Activated CD4-positive, alpha-beta T cell treated with anti-CD3 and anti-CD28 coated beads, Interleukin-2, amount 50 U/mL, for 24 hours (primary cell): ENCODE data around the gene DPYD.

Source experiments
- DNase-seq, 2 donors: peaks; one replicate each; pipeline ENCODE4 v3.0.0-alpha.2; 2020; ENCODE audit warnings: low read depth in 1 of 2, low spot score in 1 of 2

The DPYD gene

DNA sequence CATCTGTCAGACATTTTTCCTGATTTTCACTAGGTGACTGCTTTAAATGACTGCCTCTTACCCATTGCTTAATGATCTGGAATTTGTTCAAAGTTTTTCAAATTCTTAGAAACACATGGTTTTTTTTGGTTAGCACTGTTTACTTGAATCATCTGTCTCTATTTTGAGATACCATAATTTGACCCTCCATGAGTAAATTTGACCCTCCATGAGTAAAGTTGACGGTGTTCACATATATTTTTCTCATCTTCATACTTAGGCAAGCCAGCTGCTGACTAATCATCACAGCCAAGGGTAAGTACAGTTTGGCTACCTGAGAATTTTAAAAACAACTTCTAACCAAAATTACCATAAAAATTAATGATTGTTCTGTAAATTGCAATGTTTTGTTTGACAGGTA is 612.7 kb downstream of the DPYD start:
- no peak for DNase-seq

DNA sequence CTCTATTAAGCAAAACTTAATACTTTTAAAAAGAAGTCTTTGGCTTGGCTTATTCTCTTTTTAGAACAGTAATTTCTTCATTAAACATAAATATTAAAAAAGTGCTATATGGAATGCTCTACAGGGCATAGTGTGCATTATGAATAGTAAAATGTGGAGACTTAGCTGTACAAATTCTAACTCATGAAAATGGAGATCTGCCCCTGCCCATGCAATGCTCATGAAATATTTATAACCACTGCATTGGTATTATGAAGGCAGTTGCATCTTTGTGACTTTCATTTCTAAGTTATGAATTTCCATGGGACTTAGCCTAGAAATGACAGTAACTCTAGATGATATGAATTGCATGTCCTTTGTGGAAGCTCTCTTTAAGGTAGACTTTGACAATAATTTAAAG is 613.3 kb downstream of the DPYD start:
- no peak for DNase-seq

DNA sequence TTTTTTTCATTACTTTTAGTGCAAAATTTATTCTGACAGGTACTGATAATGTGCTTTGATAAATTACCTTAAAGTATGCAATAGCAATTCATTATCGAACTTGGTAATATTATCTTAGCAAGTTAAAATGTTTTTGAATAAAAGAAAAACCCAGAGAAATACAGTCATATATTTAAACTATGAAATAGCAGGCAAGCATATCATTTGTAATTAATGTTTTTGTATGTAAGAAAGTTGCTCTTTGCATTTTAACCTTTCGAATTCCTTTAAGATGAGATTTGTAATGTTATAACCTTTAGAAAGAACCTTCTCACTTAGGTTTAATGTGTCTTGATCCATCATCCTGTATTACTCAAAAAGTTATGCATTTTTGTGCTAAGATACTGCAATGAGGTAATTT is 613.7 kb downstream of the DPYD start:
- DNase-seq = no peak

DNA sequence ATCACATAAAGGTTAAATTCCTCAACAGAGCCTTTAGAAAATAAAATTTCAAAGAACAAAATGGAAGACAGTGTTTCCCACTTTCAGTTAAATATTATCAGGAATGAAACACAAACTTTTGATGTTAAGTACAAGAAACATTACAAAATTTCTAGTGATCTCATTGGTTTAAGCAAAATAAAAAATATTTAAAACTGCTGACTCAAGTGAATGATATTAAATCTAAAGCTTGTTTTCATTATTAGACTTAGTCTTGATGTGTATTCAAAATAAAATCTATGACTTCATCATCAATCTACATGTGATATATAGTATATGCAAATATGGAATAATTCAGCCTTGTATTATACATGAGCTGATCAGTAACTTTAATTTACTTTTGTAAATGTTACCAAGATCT is 614.3 kb downstream of the DPYD start:
- no peak for DNase-seq

DNA sequence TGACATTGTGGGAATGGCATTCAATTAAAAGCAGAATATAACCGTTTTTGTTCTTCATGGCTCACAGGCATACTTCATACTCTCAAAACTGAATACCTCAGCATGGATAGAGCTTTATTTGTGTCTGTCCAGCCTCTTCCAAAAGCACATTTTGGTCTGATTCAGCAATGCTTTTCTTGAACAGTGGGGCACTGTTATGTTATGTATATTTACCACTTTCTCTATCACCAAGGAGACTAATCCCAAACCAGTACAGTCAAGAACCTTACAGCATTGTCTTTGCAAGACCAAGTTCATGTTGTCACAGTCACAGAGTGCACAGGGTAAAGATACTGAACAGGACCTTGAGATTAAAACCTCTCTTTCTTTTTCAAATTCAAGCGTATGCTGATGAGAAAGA is 616.5 kb downstream of the DPYD start:
- DNase-seq = no peak

DNA sequence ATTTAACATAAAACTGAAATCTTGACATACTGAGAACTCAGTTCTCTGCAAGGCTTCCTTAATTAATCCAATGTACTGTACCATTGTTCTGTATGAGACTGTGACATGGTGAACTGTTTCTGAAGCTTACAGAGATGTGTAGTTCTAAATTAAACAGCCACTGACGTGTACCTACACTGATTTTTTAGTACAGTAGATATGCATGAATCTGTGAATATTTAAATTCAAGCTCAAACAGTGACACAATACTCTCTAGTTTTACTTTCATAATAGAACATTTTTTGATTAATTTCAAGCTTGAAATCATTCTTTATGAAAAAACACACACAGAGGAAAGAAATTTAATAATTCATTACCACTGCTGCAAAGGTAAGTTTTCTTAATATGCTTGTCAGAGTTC is 621.9 kb downstream of the DPYD start:
- DNase-seq = no peak

DNA sequence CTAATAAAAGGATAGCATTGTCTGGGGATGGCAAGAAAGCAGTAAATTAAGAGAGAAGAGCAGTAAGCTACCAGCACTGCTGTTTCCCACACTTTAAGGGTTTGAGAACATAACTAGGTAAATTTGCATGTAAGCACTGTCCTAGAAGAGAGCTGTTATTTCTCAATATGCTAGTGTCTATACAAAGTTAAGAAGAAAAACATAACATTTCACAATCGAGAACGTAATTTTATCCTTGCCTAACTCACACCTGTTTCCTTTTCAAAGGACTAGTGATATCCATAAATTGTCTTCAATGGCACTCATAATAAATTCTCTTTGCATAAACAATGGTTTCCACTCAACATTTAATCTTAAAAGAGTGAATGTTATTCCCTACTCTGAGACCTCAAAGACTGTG is 623.2 kb downstream of the DPYD start:
- DNase-seq = no peak

DNA sequence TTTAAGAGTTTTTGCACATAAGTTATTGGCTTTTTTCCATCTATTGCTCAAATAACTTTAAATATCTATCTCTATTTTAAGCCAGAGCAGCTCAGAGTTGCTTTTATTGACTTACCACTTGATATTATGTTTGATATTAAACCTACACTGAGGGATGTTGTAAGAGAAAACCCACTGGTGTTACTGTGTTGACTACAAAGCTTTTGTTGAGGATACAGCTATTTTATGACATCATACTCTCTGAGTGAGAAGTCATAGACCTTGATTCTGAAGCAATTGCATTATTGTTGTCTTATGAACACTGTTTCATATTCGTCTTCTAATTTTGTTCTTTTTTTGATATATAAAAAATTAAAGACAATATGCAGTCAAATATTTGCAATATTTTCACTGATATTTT is 638.9 kb downstream of the DPYD start:
- DNase-seq = no peak

DNA sequence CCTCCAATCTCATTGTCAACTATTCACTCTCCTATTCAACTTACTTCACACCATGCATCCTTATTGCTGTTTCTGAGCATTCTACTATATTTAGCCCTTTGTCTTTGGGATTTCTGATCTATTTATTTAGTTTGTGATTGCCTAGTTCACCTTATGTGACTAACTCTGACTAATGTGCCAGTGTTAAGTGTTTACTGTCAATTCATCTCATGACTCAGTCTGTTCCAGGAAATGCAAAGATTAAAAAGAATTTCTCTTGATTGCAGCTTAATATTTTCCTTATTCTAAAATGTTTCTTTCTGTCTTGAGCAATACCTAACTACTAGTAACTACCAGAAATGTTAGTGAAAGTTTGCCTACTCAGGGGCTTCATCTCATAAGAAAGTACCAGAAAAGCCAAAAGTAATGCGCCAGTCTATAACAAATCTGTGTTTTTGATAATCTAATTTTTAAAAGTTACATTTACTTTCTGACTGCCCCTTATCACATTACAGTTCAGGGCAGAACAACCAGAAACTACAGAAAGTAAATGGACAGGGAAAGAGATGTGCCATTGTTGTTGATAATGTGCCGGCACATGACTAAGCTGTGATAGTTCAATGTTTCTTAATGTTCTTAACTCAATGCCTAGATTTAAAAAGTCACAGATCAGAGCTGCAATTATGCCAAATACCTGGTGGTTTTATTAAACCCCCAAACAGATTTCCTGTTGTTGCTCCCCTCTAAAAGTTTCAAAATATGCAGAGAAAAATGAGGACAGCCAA is 642.8 kb downstream of the DPYD start:
- DNase-seq = no peak

DNA sequence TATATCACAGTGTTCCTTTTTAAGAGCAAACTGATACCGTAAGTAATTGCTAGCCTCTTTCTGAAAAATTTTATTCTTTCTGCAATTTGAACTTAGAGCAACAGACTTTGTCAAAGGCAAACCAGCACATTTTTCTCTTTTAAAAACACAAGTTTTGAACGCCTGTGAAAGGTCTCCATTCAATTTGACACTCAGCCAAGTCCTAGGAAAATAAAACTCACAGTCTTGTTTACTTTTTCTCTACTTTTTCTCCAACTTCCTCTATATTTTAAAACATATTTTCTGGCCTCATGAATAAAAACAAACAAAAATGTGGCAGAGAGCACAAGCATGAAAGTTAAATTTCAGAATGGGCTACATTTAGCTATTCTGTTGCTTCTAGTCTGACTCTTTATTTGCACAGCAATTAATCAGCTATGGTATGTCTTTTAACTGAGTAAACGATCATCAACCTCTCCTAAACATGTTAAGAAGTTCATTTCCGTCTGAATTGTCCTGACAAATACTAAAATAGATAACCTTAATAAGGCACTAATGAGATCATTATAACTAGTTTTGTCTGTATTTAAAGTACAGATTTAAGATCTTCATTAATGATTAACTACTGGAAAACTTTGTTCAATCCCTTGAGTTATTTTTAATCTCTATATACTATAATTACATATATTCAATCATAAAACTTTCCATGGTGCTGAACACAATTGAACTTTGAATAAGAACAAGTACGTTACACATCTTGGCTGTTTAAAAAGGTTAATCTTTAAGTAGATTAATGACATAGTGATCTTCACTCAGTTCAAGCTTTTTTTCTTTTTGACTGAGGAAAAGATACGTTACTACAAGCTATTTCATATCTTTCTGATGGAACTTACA is 648.7 kb downstream of the DPYD start:
- no peak for DNase-seq

DNA sequence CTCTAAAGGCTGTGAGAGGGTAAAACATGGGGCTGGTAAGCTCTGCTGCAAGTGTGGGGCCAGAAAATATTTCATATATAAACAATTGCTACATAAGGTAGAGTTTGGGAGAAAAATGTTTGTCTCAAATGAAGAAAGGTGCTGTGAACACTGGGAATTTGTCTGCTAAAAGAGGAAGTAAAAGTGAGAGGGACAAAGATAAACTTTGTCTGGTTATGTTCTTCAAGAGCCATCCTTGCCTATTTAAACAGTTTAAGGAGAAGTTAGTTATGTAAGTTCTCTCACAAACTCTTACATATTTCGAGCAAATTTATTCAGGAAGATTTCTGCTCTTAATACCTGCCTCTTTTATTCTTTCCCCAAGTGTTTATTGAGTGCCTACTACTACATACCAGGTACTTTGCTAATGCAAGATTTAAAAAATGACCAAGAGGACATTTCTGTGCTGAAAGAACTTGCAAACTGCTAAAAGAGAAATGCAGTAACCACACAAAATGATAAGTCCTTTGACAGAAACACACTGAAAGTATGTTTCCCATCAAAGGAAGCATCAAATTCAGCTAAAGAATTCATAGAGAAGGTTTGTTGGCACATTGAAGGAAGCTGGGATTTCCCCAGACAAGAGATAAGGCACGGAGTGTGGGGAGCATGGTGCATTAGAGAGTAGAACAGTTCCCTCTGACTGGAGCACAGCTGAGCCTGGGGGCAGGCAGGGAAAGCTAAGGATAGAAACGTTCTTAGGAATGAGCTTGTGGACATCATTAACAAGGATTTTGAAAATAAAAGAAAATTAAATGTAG is 650.1 kb downstream of the DPYD start:
- DNase-seq = no peak

DNA sequence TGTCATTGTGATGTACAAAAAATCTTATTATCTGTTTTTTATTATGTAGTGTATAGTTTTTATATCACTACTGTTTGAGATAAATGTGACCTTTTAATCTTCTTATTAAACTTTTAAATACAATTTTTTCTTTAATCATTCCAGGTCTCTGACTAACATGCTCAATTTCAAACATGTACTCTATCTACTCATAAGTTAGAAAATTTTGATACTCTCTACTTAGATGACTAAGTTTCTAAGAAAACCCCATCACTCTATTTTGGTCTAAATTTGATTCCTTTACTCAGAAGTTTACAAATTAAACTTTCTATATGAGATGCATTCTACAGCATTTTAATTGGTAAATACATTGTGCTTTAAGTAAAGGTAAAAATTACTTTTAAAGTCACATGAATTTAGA is 655.2 kb downstream of the DPYD start:
- DNase-seq = no peak

DNA sequence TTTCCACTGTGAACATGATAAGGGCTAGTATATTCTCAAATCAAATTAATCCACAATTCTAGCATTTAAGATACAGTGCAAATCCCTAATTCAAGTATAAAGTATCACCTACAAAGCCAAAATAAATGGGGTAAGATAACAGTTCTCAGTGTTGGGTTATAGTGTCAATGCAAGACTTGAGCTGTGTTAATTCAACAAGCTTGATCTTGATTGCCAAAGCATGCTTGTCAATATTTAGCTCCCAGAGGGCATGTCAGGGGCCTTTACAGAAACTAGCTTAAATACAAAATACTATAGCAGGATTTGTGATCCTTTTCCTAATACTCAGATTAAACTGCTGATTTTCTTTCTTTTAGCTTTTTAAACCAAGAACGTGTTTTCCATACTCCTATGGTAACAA is 658.0 kb downstream of the DPYD start:
- DNase-seq = no peak

DNA sequence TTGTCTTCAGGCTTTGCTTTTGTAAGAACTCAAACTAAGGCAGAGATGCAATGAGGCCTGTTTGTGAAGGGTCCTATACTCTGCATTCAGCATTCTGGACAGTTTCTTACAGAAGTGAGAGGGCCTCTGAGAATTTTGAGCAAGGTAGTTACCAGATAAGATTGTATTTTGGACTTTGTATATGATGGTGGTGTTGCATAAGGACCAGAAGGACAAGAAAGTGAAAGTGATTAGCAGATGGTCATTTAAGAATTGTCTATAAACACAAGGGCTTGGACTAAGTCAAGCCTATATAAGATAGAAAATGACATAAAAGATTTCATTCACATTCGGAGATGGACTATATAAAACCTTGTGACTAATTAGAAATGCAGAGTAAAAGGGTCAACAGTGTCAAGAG is 662.2 kb downstream of the DPYD start:
- DNase-seq = no peak

DNA sequence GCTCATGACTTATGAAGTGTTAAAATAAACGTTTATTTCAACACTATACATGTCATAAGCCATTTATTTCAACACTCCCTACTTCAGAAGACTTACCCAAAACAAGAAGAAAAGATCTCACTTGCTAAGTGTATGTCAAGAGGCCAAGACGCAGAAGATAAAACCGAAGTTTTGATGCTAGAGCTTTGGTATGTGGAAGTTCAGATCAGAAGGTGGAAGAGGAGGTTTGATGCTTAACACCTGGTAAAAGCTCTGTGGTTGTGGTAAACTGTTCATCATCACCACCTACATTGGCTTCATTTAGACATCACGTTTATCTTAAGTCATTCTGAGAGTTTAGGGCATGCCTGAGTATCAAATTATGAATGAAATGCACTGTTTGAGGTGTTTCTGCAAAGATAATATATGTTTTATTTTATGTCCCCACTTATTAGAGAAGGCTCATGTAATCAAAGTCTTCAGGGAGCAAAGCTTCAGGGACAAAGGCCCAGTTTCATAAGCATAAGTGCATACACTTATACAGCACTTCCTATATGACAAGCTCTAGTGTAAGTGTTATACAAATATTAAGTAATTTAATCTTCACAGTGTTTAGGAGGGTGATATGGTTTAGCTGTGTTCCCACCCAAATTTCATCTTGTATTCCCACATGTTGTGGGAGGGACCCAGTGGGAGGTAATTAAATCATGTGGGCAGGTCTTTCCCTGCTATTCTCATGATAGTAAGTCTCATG is 665.9 kb downstream of the DPYD start:
- no peak for DNase-seq

DNA sequence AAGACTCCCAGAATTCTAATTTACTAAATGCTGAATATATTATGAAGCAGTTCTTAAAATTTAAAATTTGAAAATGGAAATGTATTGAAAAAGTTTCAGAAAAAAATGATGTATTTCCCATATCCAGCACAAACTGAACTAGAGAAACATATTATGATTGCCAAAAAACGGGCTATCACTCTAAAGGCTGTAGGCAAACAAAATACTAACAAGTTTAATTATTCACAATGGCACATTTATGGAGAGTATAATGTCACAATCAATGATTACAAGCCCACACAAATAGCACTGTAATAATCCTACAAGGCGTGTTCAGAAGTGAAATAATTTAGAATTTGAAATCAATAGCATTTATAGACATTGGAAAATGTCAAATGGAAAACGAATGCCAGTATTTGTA is 667.9 kb downstream of the DPYD start:
- DNase-seq = no peak

DNA sequence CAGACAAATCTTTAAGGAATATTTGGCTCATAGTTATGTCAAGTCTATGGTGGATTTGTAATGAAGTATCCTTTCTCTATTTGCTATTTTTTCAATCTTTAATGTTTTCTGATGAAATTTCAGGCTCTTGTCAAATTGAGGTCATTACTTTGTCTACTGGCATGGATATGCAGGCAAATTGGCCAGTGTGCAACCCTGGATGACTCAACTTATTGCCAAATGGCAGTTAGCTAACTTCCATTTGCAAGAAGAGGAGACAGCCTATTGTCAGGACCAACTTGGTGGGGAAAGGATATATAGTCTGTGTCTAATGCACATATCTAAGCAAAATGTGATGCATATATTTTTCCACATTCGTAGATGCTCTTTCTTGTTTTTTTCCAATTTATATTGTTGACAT is 668.8 kb downstream of the DPYD start:
- DNase-seq = no peak

DNA sequence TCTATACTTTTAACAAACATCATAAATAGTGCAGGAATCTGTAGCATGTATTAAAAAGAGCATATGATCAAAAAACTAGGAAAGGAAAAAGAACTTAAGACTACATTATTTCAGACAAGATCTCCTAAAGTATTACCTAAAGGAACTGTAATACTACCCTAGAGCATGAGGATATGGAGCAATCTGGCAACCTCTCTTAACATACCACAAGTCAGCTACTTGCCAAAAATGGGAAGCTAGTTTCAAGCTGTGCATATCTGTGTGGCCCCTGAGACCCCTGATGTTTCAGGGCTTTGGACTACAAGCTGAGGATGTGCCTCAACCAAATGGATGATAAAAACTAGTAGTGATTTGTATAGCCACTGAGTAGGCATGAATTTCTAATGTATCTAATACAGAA is 673.6 kb downstream of the DPYD start:
- no peak for DNase-seq

DNA sequence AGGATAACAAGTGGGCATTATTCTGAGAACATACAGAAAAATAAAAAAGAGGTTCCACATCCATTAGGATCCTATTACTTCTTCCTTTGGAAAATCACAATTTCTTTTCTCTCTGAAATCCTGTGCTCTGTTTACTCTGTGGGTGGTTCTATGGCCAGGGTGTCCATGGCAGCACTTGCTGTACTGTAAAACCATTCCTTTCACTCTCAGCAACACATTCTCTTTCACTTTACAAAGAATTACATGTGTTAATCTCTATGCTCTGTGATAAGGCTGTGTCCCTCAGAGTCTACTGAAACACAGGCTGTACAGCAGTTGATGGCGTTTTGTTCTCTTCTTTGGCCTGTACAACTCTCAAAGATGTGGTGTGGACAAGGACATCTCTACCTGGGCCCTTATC is 675.2 kb downstream of the DPYD start:
- DNase-seq = no peak

DNA sequence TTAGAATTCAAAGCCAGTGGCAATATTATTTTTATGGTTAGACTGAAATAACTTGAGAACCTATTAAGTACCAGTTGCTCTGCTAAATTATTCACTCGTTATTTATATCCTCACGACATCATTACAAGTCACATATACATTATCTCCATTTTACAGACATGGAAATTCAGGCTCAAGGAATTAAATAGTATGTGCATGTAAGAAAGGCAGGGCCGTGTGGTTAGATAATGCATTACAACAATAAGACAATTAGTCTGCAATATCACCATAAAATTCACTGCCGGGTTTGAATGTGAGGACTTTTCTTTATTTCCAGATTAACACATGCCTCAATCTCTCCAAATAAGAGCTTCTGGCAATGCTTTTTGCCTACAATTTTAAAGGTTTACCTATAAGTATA is 675.8 kb downstream of the DPYD start:
- no peak for DNase-seq

DNA sequence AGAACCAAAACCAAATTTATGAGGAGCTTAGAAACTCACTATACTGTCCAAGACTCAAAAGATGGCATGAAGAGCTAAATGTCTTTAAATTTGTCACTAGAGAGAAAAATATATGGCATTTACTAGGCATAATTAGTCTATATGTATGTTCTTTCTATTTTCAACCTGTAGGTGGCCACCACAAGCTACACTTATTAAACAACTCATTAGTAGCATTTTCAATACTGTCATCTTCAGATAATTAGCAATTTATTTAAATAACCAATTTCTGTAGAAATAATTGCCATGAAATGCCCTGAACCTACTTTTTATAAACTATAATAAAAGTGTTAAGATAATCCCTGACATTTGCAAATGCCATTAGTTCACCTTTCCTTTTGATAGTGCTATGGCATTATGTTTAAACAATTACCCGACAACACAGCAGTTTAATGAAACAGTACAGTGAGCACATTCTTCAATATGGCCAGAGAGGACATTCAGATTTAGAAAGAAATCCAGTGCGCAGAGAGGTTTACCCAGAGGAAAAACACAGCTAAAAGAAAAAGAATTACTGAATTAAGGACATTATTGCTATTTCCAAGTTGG is 676.8 kb downstream of the DPYD start:
- DNase-seq = no peak
